Left lung (tissue), 10 donors: ENCODE data around the gene COMMD3. TPM values are rescaled to one million over a fixed set of nuclear protein-coding genes. Genes with fewer than 3 reads are reported as not detected.

ENCODE experiments used
- ATAC-seq: fragments of 200-7000 bp; cut with Tn5 transposase; one replicate; pipeline ENCODE4 v1.9.1; 2020; ENCODE audit warnings: moderate library complexity
- DNase-seq, 4 donors: peaks; one replicate each; pipeline ENCODE4 v3.0.0-alpha.2; 2013 to 2020
- H3K27ac ChIP-seq, 2 donors: fragments of 200-600 bp; sonication (generic) in 1 of 2; one replicate each; pipeline versions ENCODE4 v1.5.0 to v1.8.0; 2020 to 2021
- H3K27me3 ChIP-seq, 2 donors: fragments of 200-600 bp; sonication (generic) in 1 of 2; one replicate each; pipeline versions ENCODE4 v1.5.0 to v1.8.0; 2020 to 2021
- H3K36me3 ChIP-seq, 2 donors: fragments of 200-600 bp; sonication (generic) in 1 of 2; one replicate each; pipeline versions ENCODE4 v1.5.0 to v1.8.0; 2020 to 2021
- H3K4me1 ChIP-seq, 2 donors: fragments of 200-600 bp; one replicate each; pipeline ENCODE4 v1.8.0; 2021
- H3K4me3 ChIP-seq, 2 donors: fragments of 200-600 bp; sonication (generic) in 1 of 2; one replicate each; pipeline versions ENCODE4 v1.5.0 to v1.8.0; 2020 to 2021; ENCODE audit warnings: mild to moderate bottlenecking in 1 of 2
- H3K9me3 ChIP-seq, 2 donors: fragments of 200-600 bp; sonication (generic) in 1 of 2; one replicate each; pipeline versions ENCODE4 v1.5.0 to v1.8.0; 2020 to 2021
- CTCF ChIP-seq, 2 donors: fragments of 200-600 bp; sonication (generic) in 1 of 2; IDR thresholded peaks; one replicate each; pipeline versions ENCODE4 v1.5.0 to v1.8.0; 2021; ENCODE audit warnings: antibody characterized with exemption in 2 of 2
- intact Hi-C, 2 donors: fragments of 100-400 bp; cut with DNase I; formaldehyde crosslinking; loops; one replicate each; pipeline versions ENCODE4 v1.11.2 to v1.14.2; 2022
- polyA plus RNA-seq, 6 donors: library from polyadenylated mRNA; unstranded; fragments of 120-200 nt; gene quantifications; one replicate each; pipeline ENCODE4 v1.2.1, GENCODE V29; 2013; ENCODE audit not compliant: insufficient read length in 6 of 6
- total RNA-seq, 2 donors: library from RNA; stranded (reverse); fragmentation: NEBNext Ultra II Directional; extraction: Animal tissue kit (Norgen Biotek cat#: 25700); gene quantifications; one replicate each; pipeline ENCODE4 v1.2.1, GENCODE V29; 2021
- donor health status: DM: no; HTN: yes; CAD: no.
- donor health status: DM: no; HTN: no; CAD: no.

COMMD3 gene
- total and polyA plus RNA-seq, 8 donors = 54.3 to 88.7 (median 70.8) TPM

GRCh38 chr10:22335173-22335933 lies 19.2 kb downstream of the COMMD3 start:
- peaks cover 24 to 49% of the 10 kb centered on the region in 2 donors for H3K4me1 ChIP-seq
- peak in 1 of 2 donors; percentile 25 for TF ChIP-seq CTCF (IDR thresholded peaks at IDR 0.05)
- intact Hi-C loops = no loop called here
- peak in 3 of 4 donors; percentile 46 to 86 (median 72) for DNase-seq
- peak overlapping the region; percentile 30 to 48 for H3K4me3 ChIP-seq
- H3K27me3 ChIP-seq = peaks cover 61 to 74% of the 10 kb centered on the region in 2 donors
- H3K36me3 ChIP-seq = no peaks in the 10 kb centered on the region
- peak; percentile 61 for ATAC-seq
- H3K9me3 ChIP-seq = no peaks in the 10 kb centered on the region
- no peak overlapping the region for H3K27ac ChIP-seq

- DNase-seq = no peak
- Histone ChIP-seq H3K4me3 (no peak overlapping the region), H3K36me3 (no peaks in the 10 kb centered on the region), H3K27me3 (peaks cover 84 to 91% of the 10 kb centered on the region in 2 donors), H3K9me3 (no peaks in the 10 kb centered on the region), H3K27ac (no peak overlapping the region), H3K4me1 (peaks cover 27 to 52% of the 10 kb centered on the region in 2 donors)
- no peak for ATAC-seq
- no peak for TF ChIP-seq CTCF (IDR thresholded peaks at IDR 0.05)
- intact Hi-C loops = no loop called here
Observed at GRCh38 chr10:22338185-22338900, 22.2 kb downstream of the COMMD3 start.

- Histone ChIP-seq H3K4me3 (no peak overlapping the region), H3K27ac (no peak overlapping the region), H3K9me3 (no peaks in the 10 kb centered on the region), H3K27me3 (peaks cover 88 to 91% of the 10 kb centered on the region in 2 donors), H3K36me3 (no peaks in the 10 kb centered on the region), H3K4me1 (peaks cover 27 to 48% of the 10 kb centered on the region in 2 donors)
- no peak for DNase-seq
- intact Hi-C loops = no loop called here
- ATAC-seq = no peak
- TF ChIP-seq CTCF (IDR thresholded peaks at IDR 0.05) = no peak
Observed at GRCh38 chr10:22338931-22339330, 22.7 kb downstream of the COMMD3 start.

GRCh38 chr10:22339761-22340328 lies 23.7 kb downstream of the COMMD3 start:
- H3K9me3 ChIP-seq = no peaks in the 10 kb centered on the region
- peaks cover 21 to 40% of the 10 kb centered on the region in 2 donors for H3K4me1 ChIP-seq
- no peaks in the 10 kb centered on the region for H3K36me3 ChIP-seq
- peaks cover 88 to 91% of the 10 kb centered on the region in 2 donors for H3K27me3 ChIP-seq
- intact Hi-C loops = no loop called here
- peak overlapping the region in 1 of 2 donors; percentile 95 for H3K27ac ChIP-seq
- no peak for DNase-seq
- ATAC-seq = no peak
- peak overlapping the region; percentile 68 to 75 for H3K4me3 ChIP-seq
- no peak for TF ChIP-seq CTCF (IDR thresholded peaks at IDR 0.05)
